ENCODE results near the gene CTNNA1. TPM values are rescaled to one million over a fixed set of nuclear protein-coding genes. Genes with fewer than 3 reads are reported as not detected.

The CTNNA1 gene
- total and polyA plus RNA-seq, 2 experiments from 2014 or later, result 194 to 393 TPM

DNA sequence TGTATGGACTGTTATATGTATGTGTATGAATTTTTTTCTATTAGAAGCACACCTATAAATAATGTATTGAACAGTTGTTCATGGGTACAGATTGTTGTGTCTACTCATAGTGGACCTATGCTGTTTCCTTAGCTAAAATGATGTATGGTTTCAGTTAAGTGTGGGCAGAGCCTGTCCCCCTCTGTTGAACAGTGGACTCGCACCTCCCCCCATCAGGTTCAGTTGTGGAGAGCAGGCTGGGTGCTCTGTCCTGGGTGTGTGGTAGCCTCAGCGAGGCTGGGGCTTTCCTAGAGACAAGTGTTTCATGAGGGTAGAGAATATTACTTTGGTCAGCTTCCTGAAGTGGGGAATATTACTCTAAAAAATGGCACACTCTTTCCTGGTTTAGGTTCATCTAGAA is 169.3 kb downstream of the CTNNA1 start:
- H3K9me3 ChIP-seq (ENCODE audit: low read depth), result no peaks in the 10 kb centered on the region
- peaks cover 7% of the 10 kb centered on the region; the same call in 1 of the 2 replicates for H3F3A ChIP-seq (ENCODE audit: insufficient read depth)
- no peaks in the 10 kb centered on the region for H3K9me2 ChIP-seq (ENCODE audit: insufficient read depth)
- TF ChIP-seq EZH2 (IDR thresholded peaks at IDR 0.05; ENCODE audit: insufficient read depth, poor library complexity, severe bottlenecking) (no peak), EZH2phosphoT487 (IDR thresholded peaks at IDR 0.05; ENCODE audit: insufficient read depth, low read depth) (no peak)
- no peaks in the 10 kb centered on the region; the same call in 1 of the 2 replicates for H4K20me1 ChIP-seq (ENCODE audit: insufficient read depth)
- no peak overlapping the region for H3K4me2 ChIP-seq (ENCODE audit: unreplicated experiment)
- no peak overlapping the region for H3K4me3 ChIP-seq
- H3K27ac ChIP-seq, result no peak overlapping the region
- in situ Hi-C loops (cut with MboI), result no loop called here
- DNase-seq, result no peak
- H3K36me3 ChIP-seq (ENCODE audit: low read depth), result peaks cover 22% of the 10 kb centered on the region
- WGBS, 2 experiments (ENCODE audit: low coverage in 1 of 2, low lambda C conversion rate in 2 of 2, missing lambda C conversion rate in 2 of 2), result 95 to 97% methylated on average over 2 of the region's 2 CpGs
- no peak overlapping the region for H2AFZ ChIP-seq
- peaks cover 70% of the 10 kb centered on the region for H3K79me2 ChIP-seq (ENCODE audit: insufficient read depth)
- H3K9ac ChIP-seq, result no peak overlapping the region
- peaks cover 7% of the 10 kb centered on the region for H3K4me1 ChIP-seq (ENCODE audit: insufficient read depth)
- H3K27me3 ChIP-seq (replicated peaks; ENCODE audit: insufficient read depth), result no peaks in the 10 kb centered on the region

GRCh38 chr5:138925090-138925635 is 171.9 kb downstream of the CTNNA1 start:
- H3K27ac ChIP-seq, result no peak overlapping the region
- H3K9me3 ChIP-seq (ENCODE audit: low read depth), result no peaks in the 10 kb centered on the region
- H3K4me2 ChIP-seq (ENCODE audit: unreplicated experiment), result no peak overlapping the region
- no peaks in the 10 kb centered on the region for H3K27me3 ChIP-seq (replicated peaks; ENCODE audit: insufficient read depth)
- H3K36me3 ChIP-seq (ENCODE audit: low read depth), result peaks cover 31% of the 10 kb centered on the region
- peaks cover 7% of the 10 kb centered on the region for H3K4me1 ChIP-seq (ENCODE audit: insufficient read depth)
- 95 to 97% methylated on average over 12 of the region's 12 CpGs for WGBS, 2 experiments (ENCODE audit: low coverage in 1 of 2, low lambda C conversion rate in 2 of 2, missing lambda C conversion rate in 2 of 2)
- no peak overlapping the region for H3K4me3 ChIP-seq
- peaks cover 62% of the 10 kb centered on the region for H3K79me2 ChIP-seq (ENCODE audit: insufficient read depth)
- in situ Hi-C loops (cut with MboI), result no loop called here
- H3K9ac ChIP-seq, result no peak overlapping the region
- TF ChIP-seq EZH2 (IDR thresholded peaks at IDR 0.05; ENCODE audit: insufficient read depth, poor library complexity, severe bottlenecking) (no peak), EZH2phosphoT487 (IDR thresholded peaks at IDR 0.05; ENCODE audit: insufficient read depth, low read depth) (no peak)
- H4K20me1 ChIP-seq (ENCODE audit: insufficient read depth), result no peaks in the 10 kb centered on the region; the same call in 1 of the 2 replicates
- no peak for DNase-seq
- peaks cover 14% of the 10 kb centered on the region; the same call in 1 of the 2 replicates for H3F3A ChIP-seq (ENCODE audit: insufficient read depth)
- H3K9me2 ChIP-seq (ENCODE audit: insufficient read depth), result no peaks in the 10 kb centered on the region
- no peak overlapping the region for H2AFZ ChIP-seq

GRCh38 chr5:138926257-138926656 is 173.0 kb downstream of the CTNNA1 start:
- no peak for DNase-seq
- in situ Hi-C loops (cut with MboI), result no loop called here

DNA sequence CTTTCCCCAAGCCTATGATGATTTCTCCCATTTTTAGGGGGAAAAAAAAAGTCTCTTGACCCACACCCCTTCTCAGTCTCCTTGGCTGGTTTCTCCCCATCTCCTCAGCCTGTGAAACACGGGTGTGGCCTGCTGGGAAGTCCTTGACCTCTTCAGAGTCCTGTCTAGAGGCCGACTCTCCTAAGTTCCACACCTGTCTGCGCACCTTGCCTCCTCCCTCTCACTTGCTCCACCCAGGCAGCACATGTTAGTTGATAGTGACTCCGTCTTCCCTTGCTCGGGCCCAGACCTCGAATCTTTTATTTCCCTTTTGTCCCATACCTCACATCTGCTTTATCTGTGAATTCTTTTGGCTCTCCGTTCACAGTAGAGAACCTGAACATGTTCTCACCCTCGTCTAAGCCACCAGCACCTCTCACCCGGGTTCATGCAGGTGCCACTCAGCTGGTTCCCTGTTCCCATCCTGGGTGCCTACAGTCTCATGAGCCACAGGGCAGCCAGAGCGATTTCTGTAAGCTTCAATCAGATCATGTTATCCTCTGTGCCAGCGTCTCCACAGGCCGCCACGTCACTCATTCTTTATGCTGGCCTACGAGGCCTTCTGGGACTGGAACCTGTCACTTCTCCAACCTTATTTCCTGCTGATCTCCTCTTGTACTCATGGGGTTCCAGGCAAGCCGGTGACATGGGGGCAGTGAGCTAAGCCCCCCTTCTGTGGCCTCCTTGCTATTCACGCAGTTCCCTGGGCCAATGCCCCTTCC is 173.6 kb downstream of the CTNNA1 start:
- peaks cover 43% of the 10 kb centered on the region for H3K36me3 ChIP-seq (ENCODE audit: low read depth)
- no peaks in the 10 kb centered on the region for H3K9me3 ChIP-seq (ENCODE audit: low read depth)
- no peak overlapping the region for H3K27ac ChIP-seq
- no peak overlapping the region for H3K4me2 ChIP-seq (ENCODE audit: unreplicated experiment)
- in situ Hi-C loops (cut with MboI), result no loop called here
- H3K4me1 ChIP-seq (ENCODE audit: insufficient read depth), result no peaks in the 10 kb centered on the region
- H3K9ac ChIP-seq, result no peak overlapping the region
- no peaks in the 10 kb centered on the region for H3K9me2 ChIP-seq (ENCODE audit: insufficient read depth)
- no peak for DNase-seq
- no peaks in the 10 kb centered on the region; the same call in 1 of the 2 replicates for H4K20me1 ChIP-seq (ENCODE audit: insufficient read depth)
- 91% methylated on average over 15 to 16 of the region's 16 CpGs for WGBS, 2 experiments (ENCODE audit: low coverage in 1 of 2, low lambda C conversion rate in 2 of 2, missing lambda C conversion rate in 2 of 2)
- peaks cover 7% of the 10 kb centered on the region; the same call in 1 of the 2 replicates for H3F3A ChIP-seq (ENCODE audit: insufficient read depth)
- no peak overlapping the region for H2AFZ ChIP-seq
- no peak for TF ChIP-seq EZH2phosphoT487 (IDR thresholded peaks at IDR 0.05; ENCODE audit: insufficient read depth, low read depth)
- no peak for TF ChIP-seq EZH2 (IDR thresholded peaks at IDR 0.05; ENCODE audit: insufficient read depth, poor library complexity, severe bottlenecking)
- H3K27me3 ChIP-seq (replicated peaks; ENCODE audit: insufficient read depth), result no peaks in the 10 kb centered on the region
- H3K4me3 ChIP-seq, result no peak overlapping the region
- H3K79me2 ChIP-seq (ENCODE audit: insufficient read depth), result peaks cover 46% of the 10 kb centered on the region

More at GRCh38 chr5:138926257-138926656, 173.0 kb downstream of the CTNNA1 start:
- no peak overlapping the region for H3K27ac ChIP-seq
- no peak overlapping the region for H3K9ac ChIP-seq
- no peak for TF ChIP-seq EZH2 (IDR thresholded peaks at IDR 0.05; ENCODE audit: insufficient read depth, poor library complexity, severe bottlenecking)
- TF ChIP-seq EZH2phosphoT487 (IDR thresholded peaks at IDR 0.05; ENCODE audit: insufficient read depth, low read depth), result no peak
- WGBS, 2 experiments (ENCODE audit: low coverage in 1 of 2, low lambda C conversion rate in 2 of 2, missing lambda C conversion rate in 2 of 2), result 92 to 94% methylated on average over 11 of the region's 11 CpGs
- peaks cover 51% of the 10 kb centered on the region for H3K79me2 ChIP-seq (ENCODE audit: insufficient read depth)
- no peaks in the 10 kb centered on the region for H3K9me2 ChIP-seq (ENCODE audit: insufficient read depth)
- no peaks in the 10 kb centered on the region for H3K27me3 ChIP-seq (replicated peaks; ENCODE audit: insufficient read depth)
- no peak overlapping the region for H3K4me2 ChIP-seq (ENCODE audit: unreplicated experiment)
- H3F3A ChIP-seq (ENCODE audit: insufficient read depth), result peaks cover 8% of the 10 kb centered on the region; the same call in 1 of the 2 replicates
- no peak overlapping the region for H2AFZ ChIP-seq
- H4K20me1 ChIP-seq (ENCODE audit: insufficient read depth), result no peaks in the 10 kb centered on the region; the same call in 1 of the 2 replicates
- peaks cover 42% of the 10 kb centered on the region for H3K36me3 ChIP-seq (ENCODE audit: low read depth)
- no peaks in the 10 kb centered on the region for H3K9me3 ChIP-seq (ENCODE audit: low read depth)
- H3K4me3 ChIP-seq, result no peak overlapping the region
- peaks cover 1% of the 10 kb centered on the region for H3K4me1 ChIP-seq (ENCODE audit: insufficient read depth)
